Measurements from ENCODE around the gene INTS7. TPM values are rescaled to one million over a fixed set of nuclear protein-coding genes. Genes with fewer than 3 reads are reported as not detected.

Gene INTS7
- total RNA-seq, 2 donors from 2014 or later, result 27.6 to 32.8 TPM

GRCh38 chr1:211951856-211952255 lies 83.5 kb downstream of the INTS7 start:
- Mint-ChIP-seq H3K27me3 (ENCODE audit: insufficient read depth) (peaks cover 5% of the 10 kb centered on the region), H3K27ac (no peak overlapping the region), H3K9me3 (peaks cover 9% of the 10 kb centered on the region)

DNA sequence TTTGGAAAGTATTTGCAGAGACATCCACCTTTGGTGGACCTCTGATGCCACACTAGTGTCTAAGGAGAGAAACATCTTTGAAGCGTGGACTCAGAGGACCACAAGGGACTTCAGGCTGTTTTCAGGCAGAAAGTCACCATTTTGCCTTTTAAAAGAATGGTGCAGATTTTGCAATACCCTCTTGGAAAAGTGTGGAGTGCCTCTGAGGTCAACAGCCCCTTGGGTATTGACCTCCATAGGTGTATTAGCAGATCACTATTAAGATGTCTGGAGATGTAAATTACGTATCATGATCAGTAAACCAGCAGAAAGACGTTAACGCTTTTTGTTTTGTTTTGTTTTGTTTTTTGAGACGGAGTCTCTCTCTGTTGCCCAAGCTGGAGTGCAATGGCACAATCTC lies 87.0 kb downstream of the INTS7 start:
- Mint-ChIP-seq H3K27ac (no peak overlapping the region), H3K4me3 (no peak overlapping the region), H3K36me3 (ENCODE audit: low read depth) (peaks cover 21% of the 10 kb centered on the region), H3K27me3 (ENCODE audit: insufficient read depth) (peaks cover 22% of the 10 kb centered on the region), H3K4me1 (peaks cover 32% of the 10 kb centered on the region), H3K9me3 (no peaks in the 10 kb centered on the region)
- H3K27me3 ChIP-seq (ENCODE audit: control insufficient read depth, insufficient read depth, low read length, poor library complexity, severe bottlenecking), result no peaks in the 10 kb centered on the region
- TF ChIP-seq, protein P1, sequence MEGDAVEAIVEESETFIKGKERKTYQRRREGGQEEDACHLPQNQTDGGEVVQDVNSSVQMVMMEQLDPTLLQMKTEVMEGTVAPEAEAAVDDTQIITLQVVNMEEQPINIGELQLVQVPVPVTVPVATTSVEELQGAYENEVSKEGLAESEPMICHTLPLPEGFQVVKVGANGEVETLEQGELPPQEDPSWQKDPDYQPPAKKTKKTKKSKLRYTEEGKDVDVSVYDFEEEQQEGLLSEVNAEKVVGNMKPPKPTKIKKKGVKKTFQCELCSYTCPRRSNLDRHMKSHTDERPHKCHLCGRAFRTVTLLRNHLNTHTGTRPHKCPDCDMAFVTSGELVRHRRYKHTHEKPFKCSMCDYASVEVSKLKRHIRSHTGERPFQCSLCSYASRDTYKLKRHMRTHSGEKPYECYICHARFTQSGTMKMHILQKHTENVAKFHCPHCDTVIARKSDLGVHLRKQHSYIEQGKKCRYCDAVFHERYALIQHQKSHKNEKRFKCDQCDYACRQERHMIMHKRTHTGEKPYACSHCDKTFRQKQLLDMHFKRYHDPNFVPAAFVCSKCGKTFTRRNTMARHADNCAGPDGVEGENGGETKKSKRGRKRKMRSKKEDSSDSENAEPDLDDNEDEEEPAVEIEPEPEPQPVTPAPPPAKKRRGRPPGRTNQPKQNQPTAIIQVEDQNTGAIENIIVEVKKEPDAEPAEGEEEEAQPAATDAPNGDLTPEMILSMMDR (conservative IDR thresholded peaks at IDR 0.05), result no peak
- no peaks in the 10 kb centered on the region for H3K9me3 ChIP-seq (ENCODE audit: control insufficient read depth, low read length)
- no peak overlapping the region for H3K9ac ChIP-seq (ENCODE audit: extremely low read depth, low read length, poor library complexity, severe bottlenecking)
- H3K4me3 ChIP-seq (ENCODE audit: low read length), result no peak overlapping the region
- peaks cover 36% of the 10 kb centered on the region for H3K36me3 ChIP-seq (ENCODE audit: control insufficient read depth, insufficient read depth, low read length)
- peaks cover 12% of the 10 kb centered on the region for H3K4me1 ChIP-seq (ENCODE audit: control insufficient read depth, insufficient read depth, low read length)
- no peak overlapping the region for H3K27ac ChIP-seq (ENCODE audit: low read depth, low read length)
- WGBS, 2 experiments (ENCODE audit: insufficient coverage in 1 of 2, insufficient read length in 1 of 2), result 85 to 95% methylated on average over 5 of the region's 5 CpGs
- no peak for DNase-seq

More at GRCh38 chr1:211951856-211952255, 83.5 kb downstream of the INTS7 start:
- Mint-ChIP-seq H3K36me3 (ENCODE audit: low read depth) (peaks cover 32% of the 10 kb centered on the region), H3K4me3 (no peak overlapping the region), H3K4me1 (peaks cover 17% of the 10 kb centered on the region)
- no peak overlapping the region for H3K4me3 ChIP-seq (ENCODE audit: low read length)
- TF ChIP-seq, protein P1 (conservative IDR thresholded peaks at IDR 0.05), result no peak
- H3K36me3 ChIP-seq (ENCODE audit: control insufficient read depth, insufficient read depth, low read length), result peaks cover 31% of the 10 kb centered on the region
- H3K4me1 ChIP-seq (ENCODE audit: control insufficient read depth, insufficient read depth, low read length), result peaks cover 4% of the 10 kb centered on the region
- no peaks in the 10 kb centered on the region for H3K27me3 ChIP-seq (ENCODE audit: control insufficient read depth, insufficient read depth, low read length, poor library complexity, severe bottlenecking)
- DNase-seq, result no peak
- H3K27ac ChIP-seq (ENCODE audit: low read depth, low read length), result no peak overlapping the region
- no peak overlapping the region for H3K9ac ChIP-seq (ENCODE audit: extremely low read depth, low read length, poor library complexity, severe bottlenecking)
- H3K9me3 ChIP-seq (ENCODE audit: control insufficient read depth, low read length), result peaks cover 7% of the 10 kb centered on the region

GRCh38 chr1:211947396-211948295 lies 87.7 kb downstream of the INTS7 start:
- 33 to 38% methylated on average over 8 to 11 of the region's 11 CpGs for WGBS, 2 experiments (ENCODE audit: insufficient coverage in 1 of 2, insufficient read length in 1 of 2)

More at GRCh38 chr1:211947396-211948295, 87.7 kb downstream of the INTS7 start:
- peaks cover 32% of the 10 kb centered on the region for H3K4me1 Mint-ChIP-seq
- peak overlapping the region; percentile 11 for H3K4me3 ChIP-seq (ENCODE audit: low read length)
- H3K27ac Mint-ChIP-seq, result peak overlapping the region; percentile 33
- TF ChIP-seq, protein P1 (conservative IDR thresholded peaks at IDR 0.05), result no peak
- H3K36me3 ChIP-seq (ENCODE audit: control insufficient read depth, insufficient read depth, low read length), result peaks cover 43% of the 10 kb centered on the region
- H3K27ac ChIP-seq (ENCODE audit: low read depth, low read length), result no peak overlapping the region
- peaks cover 24% of the 10 kb centered on the region for H3K36me3 Mint-ChIP-seq (ENCODE audit: low read depth)
- no peak overlapping the region for H3K9ac ChIP-seq (ENCODE audit: extremely low read depth, low read length, poor library complexity, severe bottlenecking)
- peaks cover 22% of the 10 kb centered on the region for H3K27me3 Mint-ChIP-seq (ENCODE audit: insufficient read depth)
- H3K27me3 ChIP-seq (ENCODE audit: control insufficient read depth, insufficient read depth, low read length, poor library complexity, severe bottlenecking), result no peaks in the 10 kb centered on the region
- peaks cover 12% of the 10 kb centered on the region for H3K4me1 ChIP-seq (ENCODE audit: control insufficient read depth, insufficient read depth, low read length)
- no peaks in the 10 kb centered on the region for H3K9me3 Mint-ChIP-seq
- peak; percentile 79 for DNase-seq
- no peaks in the 10 kb centered on the region for H3K9me3 ChIP-seq (ENCODE audit: control insufficient read depth, low read length)
- H3K4me3 Mint-ChIP-seq, result no peak overlapping the region

All from endodermal cell (in vitro differentiated cells).